ENCODE data around the gene UBAP1.

The UBAP1 gene

DNA sequence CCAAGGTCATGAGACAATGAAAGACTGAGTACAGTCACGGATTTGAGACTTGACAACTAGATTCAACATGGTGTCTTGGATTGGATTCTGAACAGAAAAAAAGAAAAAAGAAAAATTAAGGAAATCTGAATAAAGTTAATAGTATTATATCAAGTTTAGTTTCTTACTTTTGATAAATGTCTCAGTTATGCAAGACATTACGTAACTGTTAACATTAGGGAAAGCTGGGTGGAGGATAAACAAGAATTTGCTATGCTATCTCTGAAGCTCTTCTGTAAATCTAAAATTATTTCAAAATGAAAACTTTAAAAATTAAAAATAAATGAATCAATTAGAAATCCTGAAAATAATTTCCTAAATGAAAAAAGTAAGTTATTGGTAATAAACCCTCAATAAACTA is 38.0 kb upstream of the UBAP1 start:
- no peaks in the 10 kb centered on the region for H3K27me3 ChIP-seq
- no peak for DNase-seq
- no peaks in the 10 kb centered on the region for H3K9me3 ChIP-seq
- no peaks in the 10 kb centered on the region for H3K36me3 ChIP-seq
- H3K4me1 ChIP-seq: no peaks in the 10 kb centered on the region
- TF ChIP-seq, protein P1, sequence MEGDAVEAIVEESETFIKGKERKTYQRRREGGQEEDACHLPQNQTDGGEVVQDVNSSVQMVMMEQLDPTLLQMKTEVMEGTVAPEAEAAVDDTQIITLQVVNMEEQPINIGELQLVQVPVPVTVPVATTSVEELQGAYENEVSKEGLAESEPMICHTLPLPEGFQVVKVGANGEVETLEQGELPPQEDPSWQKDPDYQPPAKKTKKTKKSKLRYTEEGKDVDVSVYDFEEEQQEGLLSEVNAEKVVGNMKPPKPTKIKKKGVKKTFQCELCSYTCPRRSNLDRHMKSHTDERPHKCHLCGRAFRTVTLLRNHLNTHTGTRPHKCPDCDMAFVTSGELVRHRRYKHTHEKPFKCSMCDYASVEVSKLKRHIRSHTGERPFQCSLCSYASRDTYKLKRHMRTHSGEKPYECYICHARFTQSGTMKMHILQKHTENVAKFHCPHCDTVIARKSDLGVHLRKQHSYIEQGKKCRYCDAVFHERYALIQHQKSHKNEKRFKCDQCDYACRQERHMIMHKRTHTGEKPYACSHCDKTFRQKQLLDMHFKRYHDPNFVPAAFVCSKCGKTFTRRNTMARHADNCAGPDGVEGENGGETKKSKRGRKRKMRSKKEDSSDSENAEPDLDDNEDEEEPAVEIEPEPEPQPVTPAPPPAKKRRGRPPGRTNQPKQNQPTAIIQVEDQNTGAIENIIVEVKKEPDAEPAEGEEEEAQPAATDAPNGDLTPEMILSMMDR (IDR thresholded peaks at IDR 0.05; ENCODE audit: low read depth, low read length): no peak
- H3K4me3 ChIP-seq (ENCODE audit: low read depth, low read length): no peak overlapping the region

DNA sequence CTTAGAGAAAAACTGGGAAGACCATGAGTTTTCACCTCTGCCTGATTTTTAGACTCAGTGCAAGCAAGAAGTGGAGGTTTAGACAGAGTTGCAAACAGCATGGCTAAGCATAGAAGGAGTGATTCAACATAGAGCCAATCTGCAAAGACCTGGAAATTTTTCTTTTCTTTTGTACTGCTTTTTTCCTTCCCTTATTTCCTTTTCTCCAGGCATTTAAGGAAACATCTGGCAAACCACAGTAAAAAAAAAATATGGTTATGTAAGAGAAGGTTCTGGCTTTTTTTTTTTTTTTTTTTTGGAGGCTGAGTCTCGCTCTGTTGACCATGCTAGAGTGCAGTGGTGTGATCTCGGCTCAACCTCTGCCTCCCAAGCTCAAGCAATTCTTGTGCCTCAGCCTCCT is 35.7 kb upstream of the UBAP1 start:
- Histone ChIP-seq H3K9me3 (no peaks in the 10 kb centered on the region), H3K4me1 (no peaks in the 10 kb centered on the region), H3K36me3 (no peaks in the 10 kb centered on the region), H3K27me3 (no peaks in the 10 kb centered on the region), H3K4me3 (ENCODE audit: low read depth, low read length) (no peak overlapping the region)
- no peak for DNase-seq
- TF ChIP-seq, protein P1 (IDR thresholded peaks at IDR 0.05; ENCODE audit: low read depth, low read length): no peak

DNA sequence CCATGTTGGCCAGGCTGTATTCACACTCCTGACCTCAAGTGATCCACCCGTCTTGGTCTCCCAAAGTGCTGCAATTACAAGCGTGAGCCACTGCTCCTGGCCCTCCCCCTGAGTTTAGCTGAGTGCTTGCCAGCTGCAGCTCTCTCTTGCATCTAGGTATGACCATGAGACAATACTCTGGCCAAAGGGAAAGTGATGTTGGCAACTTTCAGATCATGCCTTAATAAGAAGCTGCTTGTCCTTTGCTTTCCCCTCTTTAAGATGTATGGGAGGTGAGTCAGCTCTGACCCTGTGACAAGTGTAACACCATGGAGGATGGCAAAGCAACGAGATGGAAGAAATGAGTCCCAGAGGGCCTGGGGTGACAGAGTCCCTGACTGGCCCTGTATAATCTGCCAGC is 33.7 kb upstream of the UBAP1 start:
- no peak for DNase-seq
- TF ChIP-seq, protein P1 (IDR thresholded peaks at IDR 0.05; ENCODE audit: low read depth, low read length): no peak

DNA sequence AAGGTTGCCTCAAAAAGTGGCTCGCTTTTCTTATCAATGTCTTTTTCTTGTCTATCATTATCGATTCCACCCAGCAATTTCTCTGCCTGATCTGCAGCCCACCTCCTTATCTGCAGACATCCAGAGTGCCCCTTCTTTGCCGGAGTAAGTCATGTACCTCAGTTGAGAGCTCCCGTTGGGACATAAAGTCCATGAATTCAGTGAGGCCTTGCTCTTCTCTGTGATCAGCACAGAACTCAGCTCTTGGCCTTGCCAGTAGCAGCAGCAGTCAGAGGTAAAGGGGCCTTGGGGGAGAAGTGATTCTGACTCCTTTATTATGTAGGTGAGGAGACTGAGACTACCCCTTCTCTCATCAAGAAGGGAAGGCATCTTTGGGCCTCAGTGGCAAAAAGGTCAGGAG is 27.4 kb upstream of the UBAP1 start:
- no peaks in the 10 kb centered on the region for H3K36me3 ChIP-seq
- TF ChIP-seq, protein P1 (IDR thresholded peaks at IDR 0.05; ENCODE audit: low read depth, low read length): no peak
- H3K9me3 ChIP-seq: no peaks in the 10 kb centered on the region
- DNase-seq: no peak
- H3K4me3 ChIP-seq (ENCODE audit: low read depth, low read length): no peak overlapping the region
- H3K27me3 ChIP-seq: no peaks in the 10 kb centered on the region
- H3K4me1 ChIP-seq: no peaks in the 10 kb centered on the region

More for the DNA sequence above, 33.7 kb upstream of the UBAP1 start:
- Histone ChIP-seq H3K4me1 (no peaks in the 10 kb centered on the region), H3K9me3 (no peaks in the 10 kb centered on the region), H3K36me3 (no peaks in the 10 kb centered on the region), H3K27me3 (no peaks in the 10 kb centered on the region), H3K4me3 (ENCODE audit: low read depth, low read length) (no peak overlapping the region)

DNA sequence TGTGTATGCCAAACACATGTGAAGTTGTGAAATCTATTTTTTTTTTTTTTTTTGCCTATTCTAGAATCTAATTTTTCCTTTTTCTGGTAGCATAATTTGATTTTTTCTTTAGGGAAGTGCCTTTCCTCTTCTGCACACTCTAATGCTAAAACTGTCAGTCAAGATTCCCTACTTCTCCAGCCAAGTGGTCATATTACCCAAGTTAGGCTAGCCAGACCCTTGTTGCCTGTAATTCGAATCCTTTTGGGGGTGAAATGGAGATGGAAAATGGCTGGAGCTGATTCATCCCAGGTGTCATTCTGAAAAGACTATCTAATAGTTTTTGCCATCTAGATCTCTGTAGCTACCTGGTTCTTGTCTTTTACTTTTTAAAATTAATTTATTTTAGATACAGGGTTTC is 24.8 kb upstream of the UBAP1 start:
- H3K4me3 ChIP-seq (ENCODE audit: low read depth, low read length): no peak overlapping the region
- no peak for DNase-seq
- H3K27me3 ChIP-seq: no peaks in the 10 kb centered on the region
- no peaks in the 10 kb centered on the region for H3K36me3 ChIP-seq
- no peaks in the 10 kb centered on the region for H3K4me1 ChIP-seq
- TF ChIP-seq, protein P1 (IDR thresholded peaks at IDR 0.05; ENCODE audit: low read depth, low read length): no peak
- H3K9me3 ChIP-seq: no peaks in the 10 kb centered on the region

DNA sequence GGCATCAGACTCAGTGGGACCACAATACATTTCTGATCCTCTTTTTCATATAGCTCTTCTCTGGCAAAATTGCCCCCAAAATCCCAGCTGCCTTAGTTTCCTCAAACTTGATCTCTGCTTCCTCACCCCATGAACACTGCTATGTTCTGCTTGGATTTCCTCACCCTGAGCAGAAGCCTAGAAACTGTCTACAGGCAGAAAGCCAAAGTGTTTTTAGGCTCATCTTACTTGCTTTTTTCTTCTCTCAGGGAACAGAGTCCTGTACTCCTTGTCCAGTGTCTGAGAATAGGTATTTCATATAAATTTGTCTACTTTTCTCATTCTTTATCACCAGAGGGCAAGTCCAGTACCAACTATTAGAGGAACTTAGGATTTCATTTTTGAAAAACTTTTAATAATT is 21.5 kb upstream of the UBAP1 start:
- no peak overlapping the region for H3K4me3 ChIP-seq (ENCODE audit: low read depth, low read length)
- no peaks in the 10 kb centered on the region for H3K36me3 ChIP-seq
- no peaks in the 10 kb centered on the region for H3K4me1 ChIP-seq
- TF ChIP-seq, protein P1 (IDR thresholded peaks at IDR 0.05; ENCODE audit: low read depth, low read length): no peak
- H3K9me3 ChIP-seq: no peaks in the 10 kb centered on the region
- no peaks in the 10 kb centered on the region for H3K27me3 ChIP-seq
- DNase-seq: no peak

All from BE2C (cell line).